CD4-positive, alpha-beta T cell treated with Interleukin-15 for 1 hour (primary cell): ENCODE results near the gene MAD1L1.
A peak's percentile ranks its signal among the peaks of the same experiment; 100 is the strongest.
"Not testable (repeated sequence)": the region's sequence is repeated elsewhere in the genome, so short reads cannot be mapped to it uniquely, and the experiment has no call there.

Source experiments
- DNase-seq: peaks from one replicate; pipeline ENCODE4 v3.0.0-alpha.2; 2020

The MAD1L1 gene

DNA sequence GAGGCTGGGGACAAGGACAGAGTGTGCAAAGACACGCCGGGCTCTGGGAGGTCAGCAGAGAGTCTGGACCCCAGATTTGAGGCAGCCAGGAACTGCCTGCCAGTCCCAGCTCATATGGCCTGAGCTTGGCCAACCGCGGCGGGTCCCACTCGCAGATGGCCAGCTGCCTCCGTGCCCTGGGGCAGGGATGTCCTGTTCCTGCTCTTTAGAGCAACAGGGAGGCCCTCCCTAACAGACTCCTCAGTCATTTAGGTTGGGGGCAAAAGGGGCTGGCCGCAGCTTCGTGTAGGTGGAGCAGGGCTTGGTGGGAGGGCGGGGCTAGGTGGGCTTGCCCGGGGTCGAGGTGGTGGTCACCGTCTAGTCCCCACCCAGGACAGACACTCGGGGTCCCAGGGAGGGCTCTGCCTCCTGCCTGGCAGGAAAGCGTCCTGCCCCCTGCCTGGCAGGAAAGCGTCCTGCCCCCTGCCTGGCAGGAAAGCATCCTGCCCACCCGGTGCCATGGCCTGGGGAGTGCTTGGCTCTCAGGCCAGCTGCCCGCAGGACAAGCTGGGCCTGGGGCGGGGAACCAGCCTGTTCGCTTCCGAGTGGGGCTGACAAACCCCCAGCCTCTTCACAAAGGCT lies 393.7 kb downstream of the MAD1L1 start:
- DNase-seq = peak; percentile 10

DNA sequence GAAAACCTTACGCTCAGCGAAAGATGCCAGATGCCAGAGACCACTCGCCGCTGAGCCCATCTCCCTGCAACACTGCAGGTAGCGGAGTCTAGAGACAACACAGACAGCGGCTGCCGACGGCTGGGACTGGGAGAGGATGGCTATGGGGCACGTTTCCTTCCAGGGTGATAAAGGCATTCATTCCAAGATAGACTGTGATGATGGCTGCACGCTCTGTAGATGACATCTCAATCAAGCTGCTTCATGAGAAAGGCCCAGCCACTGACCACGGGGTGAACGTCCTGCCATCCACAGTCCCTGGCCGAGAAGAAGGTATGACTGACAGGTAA lies 394.2 kb downstream of the MAD1L1 start:
- peak; percentile 15 for DNase-seq

DNA sequence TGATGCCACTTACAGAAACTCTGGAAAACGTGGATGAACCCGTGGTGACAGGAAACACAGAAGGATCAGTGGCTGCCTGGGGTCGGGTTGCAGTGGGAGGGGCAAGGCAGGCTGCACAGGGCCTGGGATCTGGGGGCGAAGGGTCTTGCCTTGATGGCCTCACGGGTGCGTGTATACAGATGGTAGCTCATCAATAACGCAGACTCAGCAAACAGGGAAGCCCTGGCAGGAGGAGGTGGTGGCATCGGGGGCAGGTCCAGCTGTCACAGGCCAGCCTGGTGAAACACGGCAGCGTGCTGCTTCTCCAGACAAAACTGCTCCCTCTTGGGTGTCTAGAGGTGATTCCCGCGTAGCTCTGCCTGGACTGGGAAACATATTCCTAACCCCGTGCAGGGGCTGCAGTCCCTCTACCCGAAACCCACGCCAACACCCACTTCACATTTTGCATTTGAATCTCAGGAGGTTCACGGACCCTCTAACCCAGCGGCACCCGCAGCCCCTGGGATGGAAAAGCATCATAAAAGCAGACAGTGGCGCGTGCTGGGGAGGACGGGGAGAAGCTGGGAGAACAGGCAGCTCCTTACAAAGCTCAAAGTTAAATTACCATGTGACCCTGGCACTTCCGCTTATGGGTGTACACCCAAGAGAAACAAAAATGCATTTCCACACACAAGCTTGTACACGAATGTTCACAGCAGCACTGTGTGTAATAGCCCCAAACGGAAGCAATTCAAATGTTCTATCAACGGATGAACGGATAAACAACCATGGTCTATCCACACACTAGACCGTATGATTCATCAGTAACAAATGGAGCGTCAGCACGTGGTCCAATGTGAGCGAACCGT lies 394.8 kb downstream of the MAD1L1 start:
- peak; percentile 4 for DNase-seq

DNA sequence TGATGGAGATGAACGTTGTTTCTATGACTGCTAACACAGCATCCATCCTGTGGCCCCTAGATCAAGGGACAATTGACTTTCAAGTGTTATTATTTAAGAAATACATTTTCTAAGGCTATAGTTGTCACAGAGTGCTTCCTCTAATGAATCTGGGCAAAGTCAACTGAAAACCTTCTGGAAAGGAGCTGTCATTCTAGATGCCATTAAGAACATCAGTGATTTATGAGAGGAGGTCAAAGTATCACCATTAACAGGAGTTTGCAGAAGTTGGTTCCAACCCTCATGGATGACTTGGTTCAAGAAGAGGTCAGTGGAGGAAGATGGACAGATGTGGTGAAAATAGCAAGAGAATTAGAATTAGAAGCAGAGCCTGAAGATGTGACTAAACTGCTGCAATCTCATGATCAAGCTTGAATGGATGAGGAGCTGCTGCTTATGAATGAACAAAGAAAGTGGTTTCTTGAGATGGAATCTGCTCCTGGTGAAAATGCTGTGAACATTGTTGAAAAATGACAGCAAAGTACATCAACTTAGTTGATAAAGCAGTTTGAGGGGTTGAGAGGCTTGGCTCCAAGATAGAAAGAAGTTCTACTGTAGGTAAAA lies 400.7 kb downstream of the MAD1L1 start:
- not testable (repeated sequence) for DNase-seq

DNA sequence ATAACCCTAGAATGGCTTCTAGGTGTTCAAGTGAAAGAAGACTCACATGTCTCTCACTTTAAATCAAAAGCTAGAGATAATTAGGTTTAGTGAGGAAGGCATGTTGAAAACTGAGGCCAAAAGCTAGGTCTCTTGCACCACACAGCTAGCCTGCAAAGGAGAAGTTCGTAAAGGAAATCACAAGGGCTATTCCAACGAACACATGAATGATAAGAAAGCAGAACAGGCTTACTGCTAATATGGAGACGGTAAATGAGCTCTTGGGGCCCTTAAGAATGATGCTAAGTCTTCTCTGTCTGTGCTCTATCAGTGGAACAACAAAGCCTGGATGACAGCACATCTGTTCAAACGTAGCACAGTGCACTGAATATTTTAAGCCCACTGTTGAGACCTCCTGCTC lies 401.3 kb downstream of the MAD1L1 start:
- not testable (repeated sequence) for DNase-seq

DNA sequence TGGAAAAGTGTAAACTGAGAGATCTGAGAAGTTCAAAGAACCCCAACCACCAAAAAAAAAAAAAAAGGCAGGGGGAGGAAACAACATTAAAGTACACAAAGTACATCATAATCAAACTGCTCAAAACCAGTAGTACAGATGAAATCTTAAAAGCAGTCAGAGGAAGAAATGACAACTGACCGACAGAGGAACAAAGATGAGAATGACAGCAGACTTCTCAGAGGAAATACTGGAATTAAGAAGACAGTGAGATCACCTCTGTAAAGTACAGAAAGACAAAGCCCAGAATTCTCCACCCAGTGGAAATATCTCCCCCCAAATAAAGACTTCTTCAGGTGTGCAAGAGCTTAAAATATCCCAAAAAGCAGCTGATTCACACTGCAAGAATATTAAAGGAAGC lies 403.1 kb downstream of the MAD1L1 start:
- DNase-seq = not testable (repeated sequence)

DNA sequence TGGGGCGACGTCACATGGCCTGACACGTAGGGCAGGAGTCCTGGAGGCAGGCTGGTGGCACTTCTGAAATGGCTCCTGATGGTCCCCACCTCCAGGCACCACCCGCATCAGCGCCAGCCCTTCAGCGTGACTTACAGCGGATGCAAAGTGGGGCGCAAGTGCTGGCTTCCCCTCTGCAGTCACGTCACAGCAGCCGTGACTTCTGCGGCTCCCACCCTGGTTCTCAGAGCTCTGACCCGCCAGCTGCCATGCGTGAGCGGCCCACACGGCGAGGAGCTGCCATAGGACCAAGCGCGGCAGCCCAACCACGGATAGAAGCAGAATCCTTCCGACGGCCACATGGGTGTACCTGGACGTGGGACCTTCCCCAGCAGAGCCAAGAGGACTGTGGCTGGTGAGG lies 403.6 kb downstream of the MAD1L1 start:
- peak; percentile 5 for DNase-seq

DNA sequence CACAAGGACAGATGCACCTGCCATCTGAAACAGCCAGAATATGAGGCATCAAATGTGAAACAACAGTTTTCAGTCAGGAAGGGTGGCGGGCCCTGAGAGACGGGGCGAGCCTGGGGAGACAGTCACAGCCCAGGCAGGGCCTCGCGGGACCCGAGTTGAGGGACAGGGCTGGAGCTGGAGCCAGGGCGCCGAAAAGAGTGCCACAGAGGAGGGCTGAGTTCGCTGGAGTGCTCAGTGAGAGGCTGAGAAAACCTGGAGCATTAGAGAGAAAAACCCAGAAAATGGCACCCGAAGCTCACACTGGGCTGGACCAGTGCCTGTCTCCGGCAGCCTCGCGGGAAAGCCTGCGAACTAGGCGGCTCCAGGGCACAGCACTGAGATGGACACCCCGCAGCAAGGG lies 404.6 kb downstream of the MAD1L1 start:
- DNase-seq = peak; percentile 2

DNA sequence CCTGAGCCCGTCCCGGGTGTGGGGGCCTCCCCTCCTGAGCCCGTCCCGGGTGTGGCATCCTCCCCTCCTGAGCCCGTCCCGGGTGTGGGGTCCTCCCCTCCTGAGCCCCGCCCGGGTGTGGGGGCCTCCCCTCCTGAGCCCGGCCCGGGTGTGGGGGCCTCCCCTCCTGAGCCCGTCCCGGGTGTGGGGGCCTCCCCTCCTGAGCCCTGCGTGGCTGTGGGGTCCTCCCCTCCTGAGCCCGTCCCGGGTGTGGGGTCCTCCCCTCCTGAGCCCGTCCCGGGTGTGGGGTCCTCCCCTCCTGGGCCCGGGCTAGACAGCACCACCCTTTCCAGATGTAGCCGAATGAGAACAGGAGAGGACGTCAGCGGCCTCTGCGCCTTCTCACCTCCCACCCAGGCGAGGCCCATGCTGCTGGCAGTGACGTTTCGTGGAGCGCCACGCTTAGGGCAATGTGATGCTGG lies 405.2 kb downstream of the MAD1L1 start:
- DNase-seq = peak; percentile 15

DNA sequence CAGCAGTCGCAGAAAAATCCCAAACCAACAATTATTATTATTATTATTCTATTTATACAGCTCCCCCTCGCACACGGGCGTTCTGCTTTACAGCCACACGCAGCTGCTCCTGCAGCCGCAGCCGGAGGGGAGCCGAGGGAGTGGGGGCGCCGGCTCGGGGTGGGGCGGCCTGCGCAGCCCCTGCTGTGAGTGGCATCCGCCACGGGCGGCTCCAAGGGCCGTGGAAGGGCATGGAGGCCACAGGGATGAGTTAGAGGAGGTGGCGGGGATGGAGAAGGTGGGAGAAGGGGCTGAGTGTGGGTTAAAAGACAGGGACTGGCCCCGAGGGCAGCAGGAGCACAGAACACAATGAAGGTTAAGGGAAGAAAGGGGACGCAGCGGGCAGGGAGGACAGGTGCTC lies 405.8 kb downstream of the MAD1L1 start:
- not testable (repeated sequence) for DNase-seq

DNA sequence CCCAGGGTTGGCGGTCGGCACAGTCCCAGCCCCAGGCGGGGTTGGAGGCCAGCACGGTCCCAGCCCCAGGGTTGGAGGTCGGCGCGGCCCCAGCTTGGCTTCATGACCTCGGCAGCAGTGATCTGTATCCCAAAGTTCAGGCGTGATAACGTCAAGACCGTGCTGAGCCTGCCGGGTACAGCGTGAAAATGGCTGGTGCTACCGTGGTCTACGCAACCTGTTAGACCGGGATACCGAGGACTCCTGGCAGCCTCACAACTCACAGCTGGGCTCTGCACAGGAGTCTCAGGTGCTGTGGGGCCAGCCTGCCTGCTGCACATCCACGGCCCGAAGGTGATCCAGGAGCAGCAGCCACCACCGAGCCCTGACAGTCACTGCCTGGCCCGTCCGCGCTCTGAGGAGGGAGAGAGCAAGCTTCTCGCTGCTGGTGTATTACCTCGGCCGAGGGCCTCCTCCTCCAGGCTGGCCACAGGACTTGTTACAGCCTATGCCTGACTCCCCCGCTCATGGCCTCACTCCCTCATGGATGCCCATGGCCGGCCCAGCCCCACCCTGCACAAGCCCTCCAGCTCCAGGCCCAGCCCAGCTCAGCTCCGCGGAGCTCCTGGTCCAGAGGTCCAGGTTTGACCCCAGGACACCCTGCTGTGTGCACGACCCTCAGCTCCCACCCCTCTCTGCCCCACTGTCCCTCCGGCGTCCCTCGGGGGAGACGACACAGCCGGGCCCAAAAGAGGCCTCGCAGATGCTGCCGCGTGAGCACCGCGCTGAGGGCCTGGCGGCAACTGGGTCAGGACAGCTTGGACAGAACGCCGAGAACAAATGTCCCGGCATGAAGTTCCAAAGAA lies 406.6 kb downstream of the MAD1L1 start:
- DNase-seq = peak; percentile 14

DNA sequence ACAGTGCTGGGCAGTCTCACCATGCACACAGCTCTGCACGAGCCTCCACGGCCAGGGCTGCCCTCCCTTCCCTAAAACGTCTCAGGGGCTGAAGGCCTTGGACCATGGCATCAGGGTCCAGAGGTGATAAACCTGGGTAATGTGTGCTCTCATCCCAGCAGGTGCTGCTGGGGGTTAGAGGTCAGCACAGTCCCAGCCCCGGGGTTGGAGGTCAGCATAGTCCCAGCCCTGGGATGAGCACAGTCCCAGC lies 407.2 kb downstream of the MAD1L1 start:
- DNase-seq = peak; percentile 5

DNA sequence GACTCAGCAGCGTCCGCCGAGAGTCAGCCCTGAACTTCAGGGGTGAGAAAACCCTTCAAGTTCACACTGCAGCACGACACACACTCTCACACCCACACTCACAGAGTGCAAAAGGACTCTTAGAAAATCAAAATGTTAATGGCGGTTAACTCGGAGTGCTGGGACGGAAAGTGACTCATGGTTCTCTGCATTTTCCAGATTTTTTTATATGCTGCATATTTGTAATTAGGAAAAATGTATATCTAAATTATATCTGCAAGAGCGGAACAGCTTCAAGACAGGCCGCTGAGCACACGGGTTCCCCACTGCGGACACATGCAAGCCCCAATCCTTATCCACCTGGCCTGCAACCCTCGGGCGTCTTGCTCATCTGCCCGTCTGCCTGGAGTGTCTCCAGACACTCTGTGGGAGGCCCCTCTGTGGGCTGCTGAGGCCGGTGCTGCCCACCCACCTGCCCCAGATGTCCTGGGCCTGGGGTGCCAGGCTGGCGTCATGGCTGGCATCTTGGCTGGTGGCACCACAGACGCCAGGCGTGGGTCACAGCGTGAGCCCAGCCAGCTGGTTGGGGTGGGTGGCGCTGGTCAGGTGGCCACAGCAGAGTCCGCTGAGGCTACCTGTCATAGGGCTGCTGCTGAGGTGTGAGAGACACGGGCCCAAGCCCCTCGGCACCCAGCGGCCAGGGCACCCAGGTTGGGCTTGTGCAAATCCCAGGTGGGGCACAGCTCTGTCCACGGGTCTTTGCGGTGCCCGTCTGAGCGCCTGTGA lies 407.7 kb downstream of the MAD1L1 start:
- peak; percentile 2 for DNase-seq

DNA sequence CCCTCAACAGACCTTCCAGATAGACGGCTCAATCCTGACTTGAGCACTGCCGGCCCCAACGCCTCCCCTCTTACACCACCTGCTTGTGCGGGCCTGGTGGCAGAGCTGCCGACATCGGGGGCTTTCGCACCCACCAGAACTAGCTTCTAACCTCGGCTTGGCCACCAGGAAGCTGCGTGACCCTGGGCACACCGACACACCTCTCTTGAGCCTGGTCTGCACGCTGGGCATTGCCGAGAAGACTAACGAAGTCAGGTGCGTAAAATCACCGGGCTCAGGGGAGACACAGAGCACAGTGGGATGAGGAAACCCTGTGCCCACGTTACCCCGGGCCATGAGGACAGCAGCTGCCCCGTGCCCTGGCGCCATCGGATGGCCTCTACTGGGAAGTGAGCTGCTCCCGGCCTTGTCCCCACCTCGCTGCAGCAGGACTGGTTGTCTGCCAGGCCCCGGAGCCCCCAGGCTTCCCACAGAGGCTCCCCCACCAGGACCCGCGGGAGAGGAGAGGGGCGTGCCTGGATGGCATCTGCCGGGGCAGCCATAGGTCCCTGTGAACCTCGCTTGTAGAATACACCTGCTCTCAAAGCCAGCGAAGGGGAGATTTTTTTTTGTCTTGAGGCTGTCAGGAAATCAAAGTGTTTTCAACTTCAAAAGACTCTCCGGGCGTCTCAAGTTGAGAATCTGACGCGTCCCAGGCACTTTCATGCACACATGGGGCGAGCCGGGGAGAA lies 408.4 kb downstream of the MAD1L1 start:
- DNase-seq = peak; percentile 46

DNA sequence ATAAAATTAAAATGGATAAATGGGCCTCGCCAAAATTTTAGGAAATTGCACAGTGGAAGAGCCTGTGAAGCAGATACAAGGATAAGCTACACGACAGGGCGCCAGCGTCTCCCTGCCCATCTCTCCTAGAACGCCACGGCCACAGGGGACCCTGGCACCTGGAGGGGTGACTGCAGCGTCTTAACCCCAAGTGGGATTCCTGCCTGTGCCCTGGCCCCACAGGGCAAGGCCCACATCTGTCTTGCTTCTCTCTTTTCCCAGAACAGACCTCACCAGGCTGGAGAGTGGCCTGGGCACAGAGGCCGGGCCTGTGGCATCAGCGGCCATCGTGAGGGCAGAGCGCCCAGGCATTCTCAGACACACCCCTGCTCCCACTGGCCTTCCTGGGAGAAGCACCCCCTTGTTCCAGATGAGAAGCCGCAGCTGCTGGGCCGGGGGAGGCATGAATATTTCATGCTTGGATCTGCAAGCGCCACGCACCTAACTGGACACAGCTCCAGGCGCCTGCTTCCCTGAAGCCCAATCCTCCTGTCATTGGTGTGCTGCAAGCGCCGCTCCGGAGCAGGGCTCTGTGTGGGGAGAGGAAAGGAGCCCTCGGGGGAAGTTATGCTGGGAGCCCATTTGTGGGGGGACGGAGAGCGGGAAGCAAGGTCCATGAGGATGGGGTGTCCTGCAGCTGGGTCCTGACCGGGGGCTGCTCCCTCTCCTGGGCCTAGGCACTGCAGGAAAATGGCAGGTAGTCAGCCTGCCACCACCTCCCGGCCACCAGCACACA lies 409.2 kb downstream of the MAD1L1 start:
- DNase-seq = no peak

DNA sequence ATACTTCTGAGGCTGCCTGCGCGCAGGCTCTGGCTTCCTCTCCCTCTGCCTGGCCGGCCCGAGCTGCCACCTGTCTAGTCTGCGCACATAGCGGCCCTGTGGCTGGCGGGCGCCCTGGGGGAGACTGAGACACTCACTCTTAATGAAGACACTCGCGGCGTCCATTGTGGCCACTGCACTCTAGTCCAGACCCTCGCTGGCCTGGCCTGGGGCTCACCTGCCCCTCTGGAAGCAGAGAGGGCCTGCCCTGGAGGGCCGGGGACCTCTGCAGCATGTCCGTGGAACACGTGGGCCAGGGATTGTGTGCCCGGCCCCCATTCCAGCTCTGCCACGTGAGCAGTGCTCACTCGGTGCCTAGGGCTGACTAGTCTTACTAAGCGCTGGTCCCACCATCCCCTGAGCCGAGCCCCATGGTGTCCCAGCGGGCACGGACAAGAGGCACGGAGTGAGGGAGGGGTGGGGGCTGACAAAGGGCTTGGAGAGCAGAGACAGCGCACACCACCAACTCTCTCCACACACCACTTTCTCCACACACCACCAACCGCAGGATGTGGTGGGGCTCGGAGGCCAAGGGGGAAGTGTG lies 413.4 kb downstream of the MAD1L1 start:
- DNase-seq = no peak

DNA sequence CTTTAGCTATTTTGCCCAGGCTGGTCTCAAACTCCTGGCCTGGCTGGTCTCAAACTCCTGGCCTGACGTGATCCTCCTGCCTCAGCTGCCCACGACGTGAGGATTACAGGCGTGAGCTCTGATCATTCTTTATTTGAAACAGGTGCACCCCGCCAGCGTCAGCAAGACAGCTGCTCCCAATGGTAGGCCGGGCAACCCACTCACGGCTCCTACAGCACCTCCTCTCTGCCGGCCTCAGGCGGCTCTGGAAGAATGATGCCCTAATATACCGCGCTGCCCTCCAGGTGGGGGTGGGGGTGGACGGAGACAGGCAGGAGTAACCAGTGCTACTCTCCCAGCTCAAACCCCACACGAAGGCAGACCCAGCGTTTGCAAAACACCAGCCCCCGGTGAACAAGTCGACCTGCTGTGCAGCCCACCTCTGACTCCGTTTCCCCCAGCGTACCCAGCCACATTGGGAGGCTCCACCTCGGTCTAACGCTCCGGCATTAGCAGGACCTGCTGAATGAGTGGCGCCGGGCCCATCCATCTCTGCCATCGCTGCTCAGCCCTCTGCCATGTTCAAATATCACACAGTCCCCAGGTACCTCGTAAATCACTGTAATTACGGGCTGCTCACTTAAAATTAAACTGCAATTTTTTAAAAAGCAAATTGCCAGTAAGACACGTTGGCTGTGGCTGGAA lies 414.0 kb downstream of the MAD1L1 start:
- no peak for DNase-seq

DNA sequence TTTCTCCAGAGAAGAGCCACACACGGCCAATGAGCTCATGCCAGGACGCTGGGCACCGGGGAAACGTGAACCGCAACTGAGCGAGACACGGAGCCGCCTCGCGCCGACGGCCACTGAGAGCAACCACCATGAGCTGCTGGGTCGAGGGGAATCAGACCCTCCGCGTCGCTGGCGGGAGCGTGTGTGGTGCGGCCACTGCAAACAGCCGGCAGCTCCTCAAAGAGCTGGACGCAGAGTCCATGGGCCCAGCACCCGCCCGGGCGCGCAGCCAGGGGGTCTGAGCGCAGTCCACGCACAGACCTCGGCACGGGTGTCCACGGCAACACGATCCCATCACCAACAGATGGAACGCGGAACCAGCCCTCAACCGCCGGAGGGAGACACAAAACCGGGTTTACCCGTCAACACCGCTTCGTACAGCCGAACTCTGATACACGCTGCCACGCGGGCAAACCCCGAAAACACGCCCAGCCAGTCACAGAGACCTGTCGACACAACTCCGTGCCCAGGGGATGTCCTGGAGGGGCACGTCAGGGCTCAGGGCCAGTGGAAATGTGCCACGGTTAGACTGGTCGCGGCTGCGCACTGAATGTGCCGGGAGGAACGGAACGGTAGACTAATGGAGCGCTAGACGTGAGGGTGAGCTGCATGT lies 415.6 kb downstream of the MAD1L1 start:
- no peak for DNase-seq

DNA sequence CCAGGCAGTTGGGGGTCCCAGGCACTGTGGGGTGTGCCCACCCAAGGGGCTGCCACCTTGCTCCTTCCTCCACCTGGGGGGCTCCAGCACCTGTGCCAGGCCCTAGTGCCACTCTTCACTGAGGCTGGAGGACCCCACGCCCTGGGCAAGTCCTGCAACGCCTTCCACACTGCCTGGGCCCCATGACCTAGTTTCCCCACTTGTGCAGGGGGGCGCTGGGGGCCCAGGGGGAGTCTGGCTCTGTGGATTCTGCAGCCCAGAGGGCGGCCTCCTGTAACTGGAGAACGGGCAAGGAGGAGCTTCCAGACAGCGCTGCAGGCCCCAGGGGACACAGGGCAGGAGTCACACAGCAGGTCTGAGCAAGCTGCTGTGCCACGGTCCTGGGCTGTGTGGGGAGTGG lies 416.3 kb downstream of the MAD1L1 start:
- DNase-seq = not testable (repeated sequence)
